Activated gamma-delta T cell (primary cell): ENCODE measurements around the gene ZNF14.
A peak's percentile ranks its signal among the peaks of the same experiment; 100 is the strongest.
"Not testable (repeated sequence)": the region's sequence is repeated elsewhere in the genome, so short reads cannot be mapped to it uniquely, and the experiment has no call there.

Experiments used
- DNase-seq: peaks from one replicate; lab custom pipeline; 2025; lab: John Stamatoyannopoulos, UW

ZNF14 gene

GRCh38 chr19:19687090-19687489 is 45.8 kb downstream of the ZNF14 start:
- DNase-seq, result no peak

- DNase-seq, result no peak
Measured at GRCh38 chr19:19686580-19686979, 46.3 kb downstream of the ZNF14 start.

GRCh38 chr19:19686119-19686518 is 46.8 kb downstream of the ZNF14 start:
- DNase-seq, result not testable (repeated sequence)

- no peak for DNase-seq
Measured at GRCh38 chr19:19679176-19680073, 53.5 kb downstream of the ZNF14 start.

- no peak for DNase-seq
Measured at GRCh38 chr19:19677579-19677978, 55.3 kb downstream of the ZNF14 start.

- no peak for DNase-seq
Measured at GRCh38 chr19:19674315-19674714, 58.6 kb downstream of the ZNF14 start.

GRCh38 chr19:19672816-19673215 is 60.1 kb downstream of the ZNF14 start:
- no peak for DNase-seq

- DNase-seq, result no peak
Measured at GRCh38 chr19:19670070-19670551, 62.8 kb downstream of the ZNF14 start.

GRCh38 chr19:19668230-19669012 is 64.5 kb downstream of the ZNF14 start, which contains the start of gene ZNF101:
ZNF101 (plus strand) TSS chr19:19668839; CDS start chr19:19668964, 125 bp downstream.
- peak; percentile 81 for DNase-seq

- DNase-seq, result not testable (repeated sequence)
Measured at GRCh38 chr19:19665420-19665948, 67.4 kb downstream of the ZNF14 start.

- peak; percentile 87 for DNase-seq
Measured at GRCh38 chr19:19663256-19664120, 69.4 kb downstream of the ZNF14 start, which contains the start of gene ATP13A1. ATP13A1 (minus strand) TSS chr19:19663676; CDS start chr19:19663666, 10 bp downstream.

GRCh38 chr19:19662871-19663255 is 70.0 kb downstream of the ZNF14 start:
- DNase-seq, result no peak

- no peak for DNase-seq
Measured at GRCh38 chr19:19662344-19662743, 70.6 kb downstream of the ZNF14 start.

GRCh38 chr19:19661675-19662251 is 71.1 kb downstream of the ZNF14 start:
- no peak for DNase-seq

GRCh38 chr19:19661141-19661674 is 71.7 kb downstream of the ZNF14 start:
- no peak for DNase-seq
